ENCODE measurements around the gene DRC3. TPM values are rescaled to one million over a fixed set of nuclear protein-coding genes. Genes with fewer than 3 reads are reported as not detected.

DRC3 gene
- total and polyA plus RNA-seq, 2 donors (not counting 1 experiment from before 2014, with no cell fraction given): 0.17 TPM; not detected in 1

DNA sequence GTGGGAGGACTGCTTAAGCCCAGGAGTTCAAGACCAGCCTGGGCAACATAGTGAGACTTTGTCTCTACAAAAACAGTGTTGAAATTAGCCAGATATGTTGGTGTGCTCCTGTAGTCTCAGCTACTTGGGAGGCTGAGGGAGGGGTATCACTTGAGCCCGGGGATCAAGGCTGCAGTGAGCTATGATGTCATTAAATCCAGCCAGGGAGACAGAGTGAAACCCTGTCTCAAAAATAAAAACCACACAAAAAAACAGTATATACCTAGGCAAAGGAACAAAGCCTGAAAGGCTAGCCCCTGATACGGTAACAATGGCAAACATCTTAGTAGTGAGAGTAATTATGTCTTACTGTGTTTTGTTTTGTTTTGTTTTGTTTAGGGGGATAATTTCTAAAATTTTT is 38.4 kb upstream of the DRC3 start:
- Histone ChIP-seq H3K27me3 (replicated peaks in 1 of 4; ENCODE audit: control extremely low read depth in 1 of 4, control insufficient read depth in 3 of 4, insufficient read depth in 4 of 4, low read length in 3 of 4) (no peaks in the 10 kb centered on the region), H4K20me1 (ENCODE audit: control insufficient read depth, insufficient read depth, low read length, poor library complexity, severe bottlenecking) (peaks cover 18% of the 10 kb centered on the region), H3K27ac (ENCODE audit: low read length in 2 of 2) (no peak overlapping the region), H3K4me3 (ENCODE audit: control extremely low read depth in 1 of 5, extremely low read depth in 1 of 5, insufficient read depth in 1 of 5, low read depth in 2 of 5, low read length in 4 of 5) (no peak overlapping the region), H3K79me2 (ENCODE audit: control insufficient read depth, insufficient read depth, low read length) (peaks cover 13% of the 10 kb centered on the region), H3K4me1 (ENCODE audit: control insufficient read depth in 2 of 2, insufficient read depth in 2 of 2, low read length in 2 of 2) (no peaks in the 10 kb centered on the region), H3K4me2 (replicated peaks; ENCODE audit: low read depth, low read length, poor library complexity, severe bottlenecking) (no peak overlapping the region), H2AFZ (ENCODE audit: insufficient read depth, low read depth, low read length, poor library complexity, severe bottlenecking) (no peak overlapping the region), H3K36me3 (replicated peaks in 1 of 2; ENCODE audit: control extremely low read depth in 1 of 2, control insufficient read depth in 1 of 2, extremely low read depth in 1 of 2, insufficient read depth in 2 of 2, low read length in 1 of 2) (no peaks in the 10 kb centered on the region), H3K9me3 (ENCODE audit: control extremely low read depth in 1 of 3, control insufficient read depth in 2 of 3, insufficient read depth in 1 of 3, low read length in 2 of 3) (no peaks in the 10 kb centered on the region), H3K9ac (ENCODE audit: low read length) (no peak overlapping the region)
- Mint-ChIP-seq H3K9me3 (ENCODE audit: insufficient read depth) (no peaks in the 10 kb centered on the region), H3K27ac (no peak overlapping the region), H3K27me3 (no peaks in the 10 kb centered on the region), H3K4me1 (peaks cover 8% of the 10 kb centered on the region), H3K4me3 (no peak overlapping the region)
- ChIA-PET CTCF (no interaction called here), POLR2A (no interaction called here)
- intact Hi-C loops (cut with micrococcal nuclease): no loop called here
- no CpG with 5 or more reads among the region's 2 CpGs for WGBS (ENCODE audit: insufficient coverage)
- ATAC-seq (ENCODE audit: low read depth) (no peak), DNase-seq (no peak)
- TF ChIP-seq, protein P1, sequence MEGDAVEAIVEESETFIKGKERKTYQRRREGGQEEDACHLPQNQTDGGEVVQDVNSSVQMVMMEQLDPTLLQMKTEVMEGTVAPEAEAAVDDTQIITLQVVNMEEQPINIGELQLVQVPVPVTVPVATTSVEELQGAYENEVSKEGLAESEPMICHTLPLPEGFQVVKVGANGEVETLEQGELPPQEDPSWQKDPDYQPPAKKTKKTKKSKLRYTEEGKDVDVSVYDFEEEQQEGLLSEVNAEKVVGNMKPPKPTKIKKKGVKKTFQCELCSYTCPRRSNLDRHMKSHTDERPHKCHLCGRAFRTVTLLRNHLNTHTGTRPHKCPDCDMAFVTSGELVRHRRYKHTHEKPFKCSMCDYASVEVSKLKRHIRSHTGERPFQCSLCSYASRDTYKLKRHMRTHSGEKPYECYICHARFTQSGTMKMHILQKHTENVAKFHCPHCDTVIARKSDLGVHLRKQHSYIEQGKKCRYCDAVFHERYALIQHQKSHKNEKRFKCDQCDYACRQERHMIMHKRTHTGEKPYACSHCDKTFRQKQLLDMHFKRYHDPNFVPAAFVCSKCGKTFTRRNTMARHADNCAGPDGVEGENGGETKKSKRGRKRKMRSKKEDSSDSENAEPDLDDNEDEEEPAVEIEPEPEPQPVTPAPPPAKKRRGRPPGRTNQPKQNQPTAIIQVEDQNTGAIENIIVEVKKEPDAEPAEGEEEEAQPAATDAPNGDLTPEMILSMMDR (IDR thresholded peaks at IDR 0.05): no peak
- TF ChIP-seq EZH2 (IDR thresholded peaks at IDR 0.05; ENCODE audit: borderline replicate concordance, insufficient read depth, low read depth, low read length, poor library complexity, severe bottlenecking): no peak

DNA sequence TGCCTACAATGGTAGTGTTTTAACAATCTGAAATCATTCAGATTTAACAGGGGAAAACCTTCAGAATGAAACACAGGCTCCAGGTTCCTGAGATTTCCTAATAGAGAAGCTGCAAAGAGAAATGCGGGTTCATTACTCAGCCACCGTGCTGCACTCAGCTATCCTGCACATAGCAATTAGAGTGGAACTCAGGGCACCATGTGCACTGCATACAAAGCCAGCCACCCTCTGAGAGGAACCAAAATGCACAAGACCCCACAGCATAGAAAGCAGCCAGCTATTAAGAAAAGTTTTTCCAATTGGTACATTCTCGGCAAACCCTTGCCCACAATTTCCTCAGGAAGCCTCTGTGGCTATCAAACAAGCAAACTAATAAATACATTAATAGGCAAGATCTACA is 37.9 kb upstream of the DRC3 start:
- no peaks in the 10 kb centered on the region for H3K9me3 Mint-ChIP-seq (ENCODE audit: insufficient read depth)
- intact Hi-C loops (cut with micrococcal nuclease): no loop called here
- no peaks in the 10 kb centered on the region for H3K27me3 Mint-ChIP-seq
- no peak overlapping the region for H3K4me3 Mint-ChIP-seq
- H3K4me1 ChIP-seq (ENCODE audit: control insufficient read depth in 2 of 2, insufficient read depth in 2 of 2, low read length in 2 of 2): no peaks in the 10 kb centered on the region
- CTCF ChIA-PET: no interaction called here
- H3K27ac Mint-ChIP-seq: no peak overlapping the region
- H4K20me1 ChIP-seq (ENCODE audit: control insufficient read depth, insufficient read depth, low read length, poor library complexity, severe bottlenecking): peaks cover 18% of the 10 kb centered on the region
- no peak overlapping the region for H3K4me2 ChIP-seq (replicated peaks; ENCODE audit: low read depth, low read length, poor library complexity, severe bottlenecking)
- H3K79me2 ChIP-seq (ENCODE audit: control insufficient read depth, insufficient read depth, low read length): peaks cover 13% of the 10 kb centered on the region
- POLR2A ChIA-PET: no interaction called here
- DNase-seq: no peak
- H3K27ac ChIP-seq (ENCODE audit: low read length in 2 of 2): no peak overlapping the region
- H2AFZ ChIP-seq (ENCODE audit: insufficient read depth, low read depth, low read length, poor library complexity, severe bottlenecking): no peak overlapping the region
- no peaks in the 10 kb centered on the region for H3K27me3 ChIP-seq (replicated peaks in 1 of 4; ENCODE audit: control extremely low read depth in 1 of 4, control insufficient read depth in 3 of 4, insufficient read depth in 4 of 4, low read length in 3 of 4)
- no peaks in the 10 kb centered on the region for H3K9me3 ChIP-seq (ENCODE audit: control extremely low read depth in 1 of 3, control insufficient read depth in 2 of 3, insufficient read depth in 1 of 3, low read length in 2 of 3)
- H3K9ac ChIP-seq (ENCODE audit: low read length): no peak overlapping the region
- ATAC-seq (ENCODE audit: low read depth): no peak
- WGBS (ENCODE audit: insufficient coverage): 65% methylated on average over 2 of the region's 3 CpGs
- no peak overlapping the region for H3K4me3 ChIP-seq (ENCODE audit: control extremely low read depth in 1 of 5, extremely low read depth in 1 of 5, insufficient read depth in 1 of 5, low read depth in 2 of 5, low read length in 4 of 5)
- H3K4me1 Mint-ChIP-seq: peaks cover 8% of the 10 kb centered on the region
- TF ChIP-seq EZH2 (IDR thresholded peaks at IDR 0.05; ENCODE audit: borderline replicate concordance, insufficient read depth, low read depth, low read length, poor library complexity, severe bottlenecking): no peak
- TF ChIP-seq, protein P1 (IDR thresholded peaks at IDR 0.05): no peak
- no peaks in the 10 kb centered on the region for H3K36me3 ChIP-seq (replicated peaks in 1 of 2; ENCODE audit: control extremely low read depth in 1 of 2, control insufficient read depth in 1 of 2, extremely low read depth in 1 of 2, insufficient read depth in 2 of 2, low read length in 1 of 2)

All from B cell (primary cell).